WTC11 (cell line): ENCODE results near the gene AMY2A. TPM values are rescaled to one million over a fixed set of nuclear protein-coding genes. Genes with fewer than 3 reads are reported as not detected.
"Not testable (repeated sequence)": the region's sequence is repeated elsewhere in the genome, so short reads cannot be mapped to it uniquely, and the experiment has no call there.

Source experiments
- ATAC-seq: fragments of 200-7000 bp; cut with Tn5 transposase; 2 replicates; pipeline ENCODE4 v1.10.0; 2021; ENCODE audit warnings: mild to moderate bottlenecking, moderate library complexity
- CTCF ChIA-PET: fragments of 300-600 bp; sonication (Branson Sonifier 250); formaldehyde crosslinking; loops from one replicate; lab custom pipeline; 2021; ENCODE audit warnings: antibody characterized with exemption; lab: Charles Lee
- POLR2A ChIA-PET: fragments of 350-600 bp; sonication (Branson Sonifier 250); formaldehyde crosslinking; loops from one replicate; lab custom pipeline; 2021; ENCODE audit warnings: antibody characterized with exemption; lab: Charles Lee
- DNase-seq: peaks from one replicate; pipeline ENCODE4 v3.0.0; 2021; ENCODE audit warnings: low spot score
- H3K27ac Mint-ChIP-seq: 2 replicates; pipeline ENCODE4 v1.8.0; 2021; ENCODE audit warnings: mixed read lengths
- H3K27me3 Mint-ChIP-seq: 2 replicates; pipeline ENCODE4 v1.8.0; 2021; ENCODE audit warnings: low read depth, mild to moderate bottlenecking, moderate library complexity, mixed read lengths
- H3K36me3 Mint-ChIP-seq: 2 replicates; pipeline ENCODE4 v1.8.0; 2021; ENCODE audit warnings: mixed read lengths
- H3K4me1 Mint-ChIP-seq: 2 replicates; pipeline ENCODE4 v1.8.0; 2022; ENCODE audit warnings: mixed read lengths
- H3K4me3 Mint-ChIP-seq: 2 replicates; pipeline ENCODE4 v1.8.0; 2021; ENCODE audit warnings: mild to moderate bottlenecking, moderate library complexity, mixed read lengths
- H3K9me3 Mint-ChIP-seq: 2 replicates; pipeline ENCODE4 v1.8.0; 2021; ENCODE audit warnings: mixed read lengths
- CBFB ChIP-seq: sonication (generic); formaldehyde crosslinking; IDR thresholded peaks from 2 replicates; pipeline ENCODE4 v1.8.1; 2022; ENCODE audit warnings: mild to moderate bottlenecking, low read depth, missing genetic modification reagents
- CREB1 ChIP-seq: sonication (generic); formaldehyde crosslinking; IDR thresholded peaks from 2 replicates; pipeline ENCODE4 v1.8.0; 2023; ENCODE audit warnings: mild to moderate bottlenecking, missing genetic modification reagents
- GABPB1 ChIP-seq: sonication (generic); formaldehyde crosslinking; IDR thresholded peaks from 2 replicates; pipeline ENCODE4 v1.8.1; 2023; ENCODE audit warnings: mild to moderate bottlenecking, missing genetic modification reagents
- JUN ChIP-seq: sonication (generic); formaldehyde crosslinking; IDR thresholded peaks from 2 replicates; pipeline ENCODE4 v1.8.0; 2023; ENCODE audit warnings: mild to moderate bottlenecking, missing genetic modification reagents
- MLX ChIP-seq: sonication (generic); formaldehyde crosslinking; IDR thresholded peaks from 2 replicates; pipeline ENCODE4 v1.8.1; 2023; ENCODE audit warnings: mild to moderate bottlenecking, missing genetic modification reagents, moderate library complexity
- NFATC4 ChIP-seq: fragments of 250-450 bp; sonication (Bioruptor Pico); IDR thresholded peaks from 2 replicates; pipeline ENCODE4 v1.9.0; 2021; ENCODE audit warnings: mild to moderate bottlenecking
- NFE2L1 ChIP-seq: sonication (generic); formaldehyde crosslinking; IDR thresholded peaks from 2 replicates; pipeline ENCODE4 v1.8.1; 2023; ENCODE audit warnings: missing genetic modification reagents
- NFYB ChIP-seq: sonication (generic); formaldehyde crosslinking; conservative IDR thresholded peaks from 2 replicates; pipeline ENCODE4 v1.8.0; 2022; ENCODE audit warnings: low read depth, missing genetic modification reagents
- PRRX2 ChIP-seq: fragments of 250-450 bp; sonication (Bioruptor Pico); IDR thresholded peaks from 2 replicates; pipeline ENCODE4 v1.8.0; 2021; ENCODE audit warnings: mild to moderate bottlenecking
- RELA ChIP-seq: sonication (generic); formaldehyde crosslinking; IDR thresholded peaks from 2 replicates; pipeline ENCODE4 v1.8.1; 2022; ENCODE audit warnings: missing genetic modification reagents, mild to moderate bottlenecking, borderline replicate concordance
- SMAD3 ChIP-seq: sonication (generic); formaldehyde crosslinking; IDR thresholded peaks from 2 replicates; pipeline ENCODE4 v1.8.0; 2022; ENCODE audit warnings: missing genetic modification reagents, mild to moderate bottlenecking, borderline replicate concordance
- STAT6 ChIP-seq: sonication (generic); formaldehyde crosslinking; conservative IDR thresholded peaks from 2 replicates; pipeline ENCODE4 v1.8.1; 2023; ENCODE audit warnings: mild to moderate bottlenecking, low read depth, missing genetic modification reagents, moderate library complexity
- TCF7 ChIP-seq: sonication (generic); formaldehyde crosslinking; IDR thresholded peaks from 2 replicates; pipeline ENCODE4 v1.8.0; 2022; ENCODE audit warnings: mild to moderate bottlenecking, low read depth, missing genetic modification reagents, moderate library complexity
- TP53 ChIP-seq: sonication (generic); formaldehyde crosslinking; IDR thresholded peaks from 2 replicates; pipeline ENCODE4 v1.8.1; 2023; ENCODE audit warnings: mild to moderate bottlenecking, missing genetic modification reagents
- ZNF423 ChIP-seq: fragments of 250-450 bp; sonication (Bioruptor Pico); IDR thresholded peaks from 2 replicates; pipeline ENCODE4 v2.1.2; 2022; ENCODE audit warnings: mild to moderate bottlenecking, moderate library complexity
- ZNF425 ChIP-seq: fragments of 250-450 bp; sonication (Bioruptor Pico); conservative IDR thresholded peaks from 2 replicates; pipeline ENCODE4 v1.9.0; 2021; ENCODE audit warnings: mild to moderate bottlenecking
- ZNF671 ChIP-seq: fragments of 250-450 bp; sonication (Bioruptor Pico); IDR thresholded peaks from 2 replicates; pipeline ENCODE4 v1.8.0; 2021; ENCODE audit warnings: mild to moderate bottlenecking
- total RNA-seq: library from RNA; stranded (reverse); gene quantifications from 3 replicates; pipeline ENCODE4 v1.2.3, GENCODE V29; 2021
- TF ChIP-seq, protein P1 (sequence below): sonication (generic); formaldehyde crosslinking; IDR thresholded peaks from 2 replicates; pipeline ENCODE4 v1.8.1; 2022; ENCODE audit warnings: low read depth, missing genetic modification reagents, borderline replicate concordance
- TF ChIP-seq, protein P2 (sequence below): sonication (generic); formaldehyde crosslinking; IDR thresholded peaks from 2 replicates; pipeline ENCODE4 v1.8.0; 2022; ENCODE audit warnings: mild to moderate bottlenecking, missing genetic modification reagents

AMY2A gene
- total RNA-seq, 1 experiment from 2014 or later: 0.48 TPM

DNA sequence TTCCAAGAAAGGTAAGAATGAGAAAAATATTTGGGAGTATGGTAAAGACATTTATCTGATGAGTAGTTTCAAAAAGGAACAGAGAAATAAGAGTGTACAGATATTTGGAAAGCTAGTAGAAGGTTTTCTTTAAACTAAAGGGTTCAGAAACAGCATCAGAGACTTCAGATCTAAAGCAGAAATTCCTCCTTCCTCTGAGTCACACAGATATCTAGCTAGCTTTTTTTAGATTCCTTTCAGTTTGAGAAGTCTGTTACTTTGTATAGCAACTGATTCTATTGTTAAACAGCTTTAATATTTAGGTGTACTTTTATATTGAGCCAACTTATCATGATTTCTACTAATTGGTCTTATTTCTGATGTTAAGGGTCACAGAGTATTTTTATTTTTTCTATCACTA, 41.2 kb upstream of the AMY2A start:
- DNase-seq: no peak
- Mint-ChIP-seq H3K27me3 (no peaks in the 10 kb centered on the region), H3K4me3 (no peak overlapping the region), H3K4me1 (no peaks in the 10 kb centered on the region), H3K27ac (no peak overlapping the region), H3K9me3 (no peaks in the 10 kb centered on the region), H3K36me3 (no peaks in the 10 kb centered on the region)
- POLR2A ChIA-PET: no interaction called here
- ATAC-seq: no peak
- TF ChIP-seq NFYB: no peak
- no peak for TF ChIP-seq CBFB (CRISPR knock-in tag)
- TF ChIP-seq JUN (CRISPR knock-in tag): no peak
- no peak for TF ChIP-seq TCF7 (CRISPR knock-in tag)
- TF ChIP-seq, protein P1, sequence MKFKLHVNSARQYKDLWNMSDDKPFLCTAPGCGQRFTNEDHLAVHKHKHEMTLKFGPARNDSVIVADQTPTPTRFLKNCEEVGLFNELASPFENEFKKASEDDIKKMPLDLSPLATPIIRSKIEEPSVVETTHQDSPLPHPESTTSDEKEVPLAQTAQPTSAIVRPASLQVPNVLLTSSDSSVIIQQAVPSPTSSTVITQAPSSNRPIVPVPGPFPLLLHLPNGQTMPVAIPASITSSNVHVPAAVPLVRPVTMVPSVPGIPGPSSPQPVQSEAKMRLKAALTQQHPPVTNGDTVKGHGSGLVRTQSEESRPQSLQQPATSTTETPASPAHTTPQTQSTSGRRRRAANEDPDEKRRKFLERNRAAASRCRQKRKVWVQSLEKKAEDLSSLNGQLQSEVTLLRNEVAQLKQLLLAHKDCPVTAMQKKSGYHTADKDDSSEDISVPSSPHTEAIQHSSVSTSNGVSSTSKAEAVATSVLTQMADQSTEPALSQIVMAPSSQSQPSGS (CRISPR knock-in tag): no peak
- TF ChIP-seq ZNF425 (CRISPR knock-in tag): no peak
- TF ChIP-seq CREB1 (CRISPR knock-in tag): no peak
- no peak for TF ChIP-seq PRRX2 (CRISPR knock-in tag)
- no peak for TF ChIP-seq GABPB1
- TF ChIP-seq NFATC4 (CRISPR knock-in tag): no peak
- no peak for TF ChIP-seq SMAD3 (CRISPR knock-in tag)
- no peak for TF ChIP-seq STAT6 (CRISPR knock-in tag)
- no peak for TF ChIP-seq ZNF423 (CRISPR knock-in tag)
- TF ChIP-seq ZNF671 (CRISPR knock-in tag): no peak
- TF ChIP-seq TP53 (CRISPR knock-in tag): no peak
- no peak for TF ChIP-seq MLX
- no peak for TF ChIP-seq NFE2L1 (CRISPR knock-in tag)
- TF ChIP-seq, protein P2, sequence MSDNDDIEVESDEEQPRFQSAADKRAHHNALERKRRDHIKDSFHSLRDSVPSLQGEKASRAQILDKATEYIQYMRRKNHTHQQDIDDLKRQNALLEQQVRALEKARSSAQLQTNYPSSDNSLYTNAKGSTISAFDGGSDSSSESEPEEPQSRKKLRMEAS (CRISPR knock-in tag): no peak
- TF ChIP-seq RELA (CRISPR knock-in tag): no peak
- CTCF ChIA-PET: interaction anchor here (0.6 kb wide), 1 partner anchor 975 kb away, joined by 3 read pairs; no protein-coding TSS in a partner anchor

DNA sequence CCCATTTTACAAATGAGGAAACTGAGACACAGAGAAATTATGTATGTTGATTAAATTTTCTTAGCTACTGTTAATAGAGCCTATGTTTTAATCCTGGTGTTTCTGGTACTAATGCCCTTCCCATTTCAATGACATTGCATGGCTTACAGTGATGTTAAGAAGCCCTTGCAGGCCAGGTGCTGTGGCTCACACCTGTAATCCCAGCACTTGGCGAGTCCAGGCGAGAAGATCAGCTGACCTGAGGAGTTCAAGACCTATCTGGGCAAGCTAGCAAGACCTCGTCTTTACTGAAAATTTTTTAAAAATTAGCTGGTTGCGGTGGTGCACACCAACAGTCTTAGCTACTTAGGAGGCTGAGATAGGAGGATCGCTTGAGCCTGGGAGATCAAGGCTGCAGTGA, 40.4 kb upstream of the AMY2A start:
- ATAC-seq, POLR2A ChIA-PET, DNase-seq, H3K27ac Mint-ChIP-seq, H3K4me3 Mint-ChIP-seq, CTCF ChIA-PET, H3K36me3 Mint-ChIP-seq, H3K9me3 Mint-ChIP-seq, H3K27me3 Mint-ChIP-seq, H3K4me1 Mint-ChIP-seq: not testable (repeated sequence)
